ENCODE measurements around the gene INKA1.
A peak's percentile ranks its signal among the peaks of the same experiment; 100 is the strongest.
"Not testable (repeated sequence)": the region's sequence is repeated elsewhere in the genome, so short reads cannot be mapped to it uniquely, and the experiment has no call there.

INKA1 gene

GRCh38 chr3:49813497-49814174 is 10.6 kb downstream of the INKA1 start, which contains the start of gene UBA7:
Gene UBA7 (minus strand): TSS chr3:49813953. CDS start chr3:49813787, 166 bp downstream.
- peak; percentile 43 to 51 for DNase-seq

GRCh38 chr3:49823131-49823530 is 20.1 kb downstream of the INKA1 start:
- DNase-seq = not testable (repeated sequence)

DNA sequence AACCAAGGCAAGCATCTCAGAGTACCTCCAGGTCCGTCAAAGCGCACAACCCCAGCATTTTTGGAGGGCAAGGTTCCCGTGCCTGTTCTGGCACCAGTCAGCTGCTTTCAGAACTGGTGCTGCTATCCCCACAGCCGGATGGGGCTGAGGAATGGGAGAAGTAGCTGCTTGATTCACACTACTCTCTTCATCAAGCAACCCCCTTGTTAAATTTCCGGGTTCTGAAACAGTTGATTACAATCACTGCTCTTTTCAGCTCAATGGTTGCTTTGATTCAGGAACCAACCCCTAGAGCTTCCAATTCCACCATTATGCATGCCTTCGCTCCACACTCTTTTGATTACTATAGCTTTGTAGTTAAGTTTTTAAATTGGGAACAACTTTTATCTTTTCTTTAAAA is 23.0 kb downstream of the INKA1 start:
- DNase-seq = no peak

DNA sequence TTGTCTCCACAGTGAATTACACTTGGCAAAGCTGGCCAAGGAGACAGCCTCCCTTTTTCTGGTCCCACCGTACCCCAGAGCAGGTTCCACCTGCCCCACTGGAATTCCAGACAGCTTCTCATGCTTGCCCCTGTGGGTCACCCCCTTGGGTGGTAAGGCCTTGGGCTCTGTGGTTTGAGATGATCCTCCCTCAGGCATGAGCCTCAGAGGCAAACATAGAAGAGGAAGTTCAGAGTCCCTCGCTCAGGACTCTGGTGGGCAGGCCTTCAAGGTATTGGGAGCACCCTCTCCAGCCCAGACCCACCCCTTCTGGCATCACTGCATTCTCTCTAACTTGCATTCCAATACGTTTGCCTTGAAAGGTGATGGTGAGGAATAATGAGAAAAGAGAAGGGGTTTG is 28.3 kb downstream of the INKA1 start:
- DNase-seq = no peak

DNA sequence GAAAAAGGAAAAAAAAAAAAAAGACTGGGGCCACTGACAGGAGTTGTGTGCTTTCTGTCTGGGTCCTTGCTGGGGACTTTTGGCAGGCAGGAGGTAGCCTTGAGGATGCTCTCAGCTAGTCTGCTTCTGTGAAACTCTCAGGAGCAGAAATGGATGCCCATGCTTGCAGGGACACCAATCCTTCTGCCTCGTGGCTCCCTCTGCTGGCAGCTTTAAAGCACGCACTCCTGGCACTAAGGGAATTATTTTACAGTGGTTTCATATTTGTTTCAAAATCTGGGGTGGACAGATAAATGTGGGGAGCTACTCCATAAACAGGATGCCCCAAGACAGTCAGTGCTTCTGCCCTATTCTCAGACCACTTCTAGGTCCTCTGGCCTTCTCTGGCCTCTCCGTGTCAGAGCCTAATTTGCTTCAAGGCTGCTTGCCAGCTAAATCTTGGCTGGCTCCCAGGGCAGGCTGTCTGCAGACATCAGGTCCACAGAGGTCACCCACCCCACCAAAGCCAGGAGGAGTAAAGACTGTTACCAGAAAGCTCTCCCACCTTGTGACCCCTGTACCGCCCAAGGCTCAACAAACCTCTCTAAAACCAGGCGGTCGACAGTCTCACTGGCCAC is 36.2 kb downstream of the INKA1 start:
- DNase-seq = peak; percentile 82 to 85

- DNase-seq = no peak
Measured at GRCh38 chr3:49840388-49840787, 37.3 kb downstream of the INKA1 start.

- DNase-seq = peak in 1 of 2 donors; percentile 7
Measured at GRCh38 chr3:49841126-49841696, 38.1 kb downstream of the INKA1 start.

- DNase-seq = no peak
Measured at GRCh38 chr3:49841806-49842205, 38.7 kb downstream of the INKA1 start.

DNA sequence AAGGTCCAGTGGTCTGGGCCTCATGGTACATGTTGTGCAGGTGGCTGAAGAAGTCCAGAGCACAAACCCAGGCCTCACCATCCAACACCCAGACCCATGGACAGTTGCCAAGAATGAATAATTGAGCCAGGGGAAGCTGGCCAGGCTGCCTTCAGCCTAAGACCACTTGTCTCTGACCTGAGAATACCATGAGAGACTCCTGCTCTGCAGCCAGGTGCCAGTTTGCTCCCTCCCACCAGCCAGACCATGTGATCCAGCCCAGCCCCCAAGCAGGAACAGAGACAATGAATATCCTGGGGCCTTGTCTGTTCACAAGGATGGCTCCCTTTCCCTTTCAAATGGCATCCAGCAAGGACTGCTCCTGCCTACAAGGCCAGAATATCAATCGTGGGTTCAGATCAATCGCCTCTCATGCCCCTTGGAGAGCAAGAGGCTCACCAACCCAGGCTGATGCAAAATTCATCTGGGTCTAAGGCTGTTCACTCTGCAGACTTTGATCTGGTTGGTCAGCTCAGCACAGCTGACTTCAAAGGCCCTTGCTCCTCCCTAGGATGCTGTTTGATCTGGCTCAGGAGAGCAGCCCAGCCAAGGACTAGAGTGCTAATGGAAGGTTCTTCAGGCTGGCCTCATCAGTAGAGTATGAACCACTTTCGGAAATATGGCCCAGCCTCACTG is 39.9 kb downstream of the INKA1 start:
- no peak for DNase-seq

GRCh38 chr3:49844464-49845183 is 41.6 kb downstream of the INKA1 start:
- DNase-seq = no peak

GRCh38 chr3:49845694-49846093 is 42.6 kb downstream of the INKA1 start:
- no peak for DNase-seq

Measured in CD4-positive, alpha-beta T cell treated with Interleukin-1 beta for 1 hour (primary cell).